IPS DF 4.7 (cell line): ENCODE results near the gene GBGT1.

Source experiments
- DNase-seq: peaks from one replicate; pipeline ENCODE4 v3.0.0-alpha.2; 2013; ENCODE audit warnings: low spot score; ENCODE audit errors: extremely low read depth

Gene GBGT1

GRCh38 chr9:133115604-133116345 is 47.9 kb downstream of the GBGT1 start:
- DNase-seq, result no peak

- no peak for DNase-seq
Observed at GRCh38 chr9:133114886-133115603, 48.7 kb downstream of the GBGT1 start.

GRCh38 chr9:133113949-133114885 is 49.5 kb downstream of the GBGT1 start:
- no peak for DNase-seq

GRCh38 chr9:133113163-133113948 is 50.4 kb downstream of the GBGT1 start:
- DNase-seq, result no peak

- DNase-seq, result no peak
Observed at GRCh38 chr9:133112663-133113026, 51.1 kb downstream of the GBGT1 start.

- no peak for DNase-seq
Observed at GRCh38 chr9:133111808-133112662, 51.7 kb downstream of the GBGT1 start.

- DNase-seq, result no peak
Observed at GRCh38 chr9:133109931-133110650, 53.6 kb downstream of the GBGT1 start.

- DNase-seq, result no peak
Observed at GRCh38 chr9:133108794-133109641, 54.7 kb downstream of the GBGT1 start.

- no peak for DNase-seq
Observed at GRCh38 chr9:133107961-133108793, 55.5 kb downstream of the GBGT1 start.

- no peak for DNase-seq
Observed at GRCh38 chr9:133107245-133107722, 56.4 kb downstream of the GBGT1 start.

- DNase-seq, result no peak
Observed at GRCh38 chr9:133106511-133107244, 57.0 kb downstream of the GBGT1 start.

GRCh38 chr9:133105461-133105770 is 58.3 kb downstream of the GBGT1 start:
- DNase-seq, result no peak

- no peak for DNase-seq
Observed at GRCh38 chr9:133104718-133105460, 58.8 kb downstream of the GBGT1 start.

- no peak for DNase-seq
Observed at GRCh38 chr9:133103987-133104505, 59.7 kb downstream of the GBGT1 start.

- no peak for DNase-seq
Observed at GRCh38 chr9:133103183-133103986, 60.3 kb downstream of the GBGT1 start.
